ENCODE results near the gene PLOD2. TPM values are rescaled to one million over a fixed set of nuclear protein-coding genes. Genes with fewer than 3 reads are reported as not detected.

The PLOD2 gene
- polyA plus RNA-seq, 1 donor: 10.7 TPM

- peak; percentile 43 for DNase-seq
Measured at GRCh38 chr3:146093896-146094295, 67.1 kb downstream of the PLOD2 start.

GRCh38 chr3:146092230-146092629 lies 68.8 kb downstream of the PLOD2 start:
- peak; percentile 23 for DNase-seq

GRCh38 chr3:146091397-146091796 lies 69.6 kb downstream of the PLOD2 start:
- no peak for DNase-seq

GRCh38 chr3:146090521-146090920 lies 70.5 kb downstream of the PLOD2 start:
- DNase-seq: no peak

- no peak for DNase-seq
Measured at GRCh38 chr3:146088840-146089239, 72.1 kb downstream of the PLOD2 start.

GRCh38 chr3:146087116-146087515 lies 73.9 kb downstream of the PLOD2 start:
- DNase-seq: no peak

- no peak for DNase-seq
Measured at GRCh38 chr3:146086211-146086610, 74.8 kb downstream of the PLOD2 start.

GRCh38 chr3:146085678-146086077 lies 75.3 kb downstream of the PLOD2 start:
- no peak for DNase-seq

- no peak for DNase-seq
Measured at GRCh38 chr3:146080578-146080977, 80.4 kb downstream of the PLOD2 start.

- no peak for DNase-seq
Measured at GRCh38 chr3:146078031-146078430, 83.0 kb downstream of the PLOD2 start.

- DNase-seq: no peak
Measured at GRCh38 chr3:146077181-146077580, 83.8 kb downstream of the PLOD2 start.

GRCh38 chr3:146072824-146073223 lies 88.2 kb downstream of the PLOD2 start:
- DNase-seq: no peak

- no peak for DNase-seq
Measured at GRCh38 chr3:146072061-146072460, 88.9 kb downstream of the PLOD2 start.

- DNase-seq: no peak
Measured at GRCh38 chr3:146071632-146072031, 89.4 kb downstream of the PLOD2 start.

- no peak for DNase-seq
Measured at GRCh38 chr3:146067048-146067447, 93.9 kb downstream of the PLOD2 start.

- peak; percentile 60 for DNase-seq
Measured at GRCh38 chr3:146065573-146066006, 95.4 kb downstream of the PLOD2 start.

- no peak for DNase-seq
Measured at GRCh38 chr3:146058241-146058640, 102.7 kb downstream of the PLOD2 start.

- no peak for DNase-seq
Measured at GRCh38 chr3:146052791-146053310, 108.1 kb downstream of the PLOD2 start.

- DNase-seq: no peak
Measured at GRCh38 chr3:146052056-146052790, 108.8 kb downstream of the PLOD2 start.

GRCh38 chr3:146050691-146051090 lies 110.3 kb downstream of the PLOD2 start:
- no peak for DNase-seq

- no peak for DNase-seq
Measured at GRCh38 chr3:146047485-146047884, 113.5 kb downstream of the PLOD2 start.

- no peak for DNase-seq
Measured at GRCh38 chr3:146044046-146044445, 116.9 kb downstream of the PLOD2 start.

GRCh38 chr3:146040630-146041029 lies 120.4 kb downstream of the PLOD2 start:
- no peak for DNase-seq

- DNase-seq: no peak
Measured at GRCh38 chr3:146037697-146038096, 123.3 kb downstream of the PLOD2 start.

GRCh38 chr3:146036281-146036680 lies 124.7 kb downstream of the PLOD2 start:
- DNase-seq: no peak

Data from hindlimb muscle (tissue), 1 donor.